CD8-positive, alpha-beta memory T cell (primary cell): Measurements from ENCODE around the gene CCM2L. TPM values are rescaled to one million over a fixed set of nuclear protein-coding genes. Genes with fewer than 3 reads are reported as not detected.

Experiments
- CTCF ChIA-PET: fragments of 350-600 bp; sonication (Branson Sonifier 250); formaldehyde crosslinking; loops from one replicate; lab custom pipeline; 2021; ENCODE audit warnings: antibody characterized with exemption; lab: Charles Lee
- POLR2A ChIA-PET: fragments of 350-600 bp; sonication (Branson Sonifier 250); formaldehyde crosslinking; loops from one replicate; lab custom pipeline; 2021; ENCODE audit warnings: antibody characterized with exemption; lab: Charles Lee
- DNase-seq, 5 donors: peaks; one replicate each; pipeline versions ENCODE4 v3.0.0 to v3.0.0-alpha.2; 2020 to 2022; ENCODE audit warnings: mixed read lengths in 1 of 5
- H3K27ac ChIP-seq: one replicate; pipeline ENCODE4 v1.7.0; 2013; ENCODE audit warnings: low read depth, mild to moderate bottlenecking, low read length, moderate library complexity
- H3K27me3 ChIP-seq: 2 replicates; pipeline ENCODE4 v1.7.0; 2013; ENCODE audit warnings: low read length, mild to moderate bottlenecking; ENCODE audit not compliant: insufficient read depth, poor library complexity, severe bottlenecking
- H3K36me3 ChIP-seq: 2 replicates; pipeline ENCODE4 v1.7.0; 2013; ENCODE audit warnings: mild to moderate bottlenecking, low read length, moderate library complexity; ENCODE audit not compliant: insufficient read depth
- H3K4me1 ChIP-seq: 2 replicates; pipeline ENCODE4 v1.7.0; 2013; ENCODE audit warnings: mild to moderate bottlenecking, low read length, moderate library complexity; ENCODE audit not compliant: insufficient read depth
- H3K4me3 ChIP-seq: 2 replicates; pipeline ENCODE4 v1.7.0; 2013; ENCODE audit warnings: mild to moderate bottlenecking, low read length
- H3K9me3 ChIP-seq: 2 replicates; pipeline ENCODE4 v1.7.0; 2013; ENCODE audit warnings: mild to moderate bottlenecking, low read length
- H3K27ac Mint-ChIP-seq, 8 donors: one replicate each; pipeline ENCODE4 v1.8.0; 2020 to 2021; ENCODE audit warnings: mixed read lengths in 8 of 8, mild to moderate bottlenecking in 6 of 8, inconsistent platforms in 3 of 8, moderate library complexity in 3 of 8
- H3K27me3 Mint-ChIP-seq, 2 donors: one replicate each; pipeline ENCODE4 v1.8.0; 2020 to 2021; ENCODE audit warnings: mixed read lengths in 2 of 2, mild to moderate bottlenecking in 1 of 2, moderate library complexity in 1 of 2
- H3K36me3 Mint-ChIP-seq, 3 donors: one replicate each; pipeline ENCODE4 v1.8.0; 2020 to 2021; ENCODE audit warnings: mixed read lengths in 3 of 3, inconsistent platforms in 1 of 3, mild to moderate bottlenecking in 1 of 3
- H3K4me1 Mint-ChIP-seq, 3 donors: one replicate each; pipeline ENCODE4 v1.8.0; 2020 to 2021; ENCODE audit warnings: mixed read lengths in 3 of 3, inconsistent platforms in 1 of 3, mild to moderate bottlenecking in 1 of 3
- H3K4me3 Mint-ChIP-seq, 7 donors: one replicate each; pipeline ENCODE4 v1.8.0; 2020 to 2021; ENCODE audit warnings: mixed read lengths in 7 of 7, mild to moderate bottlenecking in 6 of 7, moderate library complexity in 4 of 7, inconsistent platforms in 2 of 7
- H3K9me3 Mint-ChIP-seq, 5 donors: one replicate each; pipeline ENCODE4 v1.8.0; 2020 to 2022; ENCODE audit warnings: mixed read lengths in 5 of 5, mild to moderate bottlenecking in 3 of 5, moderate library complexity in 2 of 5, inconsistent platforms in 1 of 5
- polyA plus RNA-seq: library from polyadenylated mRNA; unstranded; fragments of 300-500 nt; fragmentation: Illumina TruSeq; gene quantifications from one replicate; pipeline ENCODE4 v1.2.3, GENCODE V29; 2021
- total RNA-seq, 2 experiments: library from RNA; stranded (reverse); gene quantifications; one replicate each; pipeline ENCODE4 v1.2.3, GENCODE V29; 2021

CCM2L gene
- total and polyA plus RNA-seq, 3 experiments from 2014 or later, result not detected

- Histone ChIP-seq H3K4me1 (no peaks in the 10 kb centered on the region), H3K27ac (no peak overlapping the region), H3K4me3 (no peak overlapping the region), H3K36me3 (no peaks in the 10 kb centered on the region), H3K9me3 (no peaks in the 10 kb centered on the region), H3K27me3 (no peaks in the 10 kb centered on the region)
- ChIA-PET POLR2A (no interaction called here), CTCF (no interaction called here)
- no peak overlapping the region for H3K4me3 Mint-ChIP-seq
- peak overlapping the region in 1 of 8 donors; percentile 49 for H3K27ac Mint-ChIP-seq
- no peak for DNase-seq
- no peaks in the 10 kb centered on the region for H3K4me1 Mint-ChIP-seq
- H3K36me3 Mint-ChIP-seq, result no peaks in the 10 kb centered on the region
- H3K9me3 Mint-ChIP-seq, result no peaks in the 10 kb centered on the region
- H3K27me3 Mint-ChIP-seq, result peaks cover 7 to 23% of the 10 kb centered on the region in 2 donors
These were observed 60.0 kb downstream of the CCM2L start for GRCh38 chr20:32070282-32070681.

- no peak overlapping the region for H3K27ac ChIP-seq
- no peak for DNase-seq
- CTCF ChIA-PET, result no interaction called here
- H3K4me1 ChIP-seq, result no peaks in the 10 kb centered on the region
- Mint-ChIP-seq H3K9me3 (no peaks in the 10 kb centered on the region), H3K27me3 (peaks cover 6 to 27% of the 10 kb centered on the region in 2 donors), H3K4me3 (no peak overlapping the region), H3K27ac (no peak overlapping the region), H3K4me1 (no peaks in the 10 kb centered on the region), H3K36me3 (no peaks in the 10 kb centered on the region)
- H3K27me3 ChIP-seq, result no peaks in the 10 kb centered on the region
- no peaks in the 10 kb centered on the region for H3K36me3 ChIP-seq
- POLR2A ChIA-PET, result no interaction called here
- no peak overlapping the region for H3K4me3 ChIP-seq
- no peaks in the 10 kb centered on the region for H3K9me3 ChIP-seq
These were observed 60.5 kb downstream of the CCM2L start for GRCh38 chr20:32070690-32071213.

GRCh38 chr20:32071395-32072167, 61.3 kb downstream of the CCM2L start:
- POLR2A ChIA-PET, result no interaction called here
- Histone ChIP-seq H3K4me1 (no peaks in the 10 kb centered on the region), H3K27ac (no peak overlapping the region), H3K27me3 (no peaks in the 10 kb centered on the region), H3K36me3 (no peaks in the 10 kb centered on the region), H3K9me3 (no peaks in the 10 kb centered on the region), H3K4me3 (no peak overlapping the region)
- no peak overlapping the region for H3K27ac Mint-ChIP-seq
- H3K27me3 Mint-ChIP-seq, result peaks cover 6 to 28% of the 10 kb centered on the region in 2 donors
- CTCF ChIA-PET, result interaction anchor here (0.8 kb wide), 1 partner anchor 20 kb away, joined by 3 read pairs; no protein-coding TSS in a partner anchor
- H3K4me1 Mint-ChIP-seq, result no peaks in the 10 kb centered on the region
- no peaks in the 10 kb centered on the region for H3K9me3 Mint-ChIP-seq
- no peak overlapping the region for H3K4me3 Mint-ChIP-seq
- no peak for DNase-seq
- no peaks in the 10 kb centered on the region for H3K36me3 Mint-ChIP-seq

- H3K9me3 ChIP-seq, result no peaks in the 10 kb centered on the region
- H3K4me1 ChIP-seq, result no peaks in the 10 kb centered on the region
- Mint-ChIP-seq H3K27ac (peak overlapping the region in 1 of 8 donors; percentile 24), H3K4me3 (no peak overlapping the region), H3K27me3 (peaks cover 7 to 27% of the 10 kb centered on the region in 2 donors), H3K9me3 (no peaks in the 10 kb centered on the region), H3K36me3 (no peaks in the 10 kb centered on the region), H3K4me1 (no peaks in the 10 kb centered on the region)
- ChIA-PET CTCF (interaction anchor here (0.8 to 1.1 kb wide), 2 partner anchors 19 kb away, joined by 3 read pairs; no protein-coding TSS in a partner anchor), POLR2A (no interaction called here)
- no peak for DNase-seq
- H3K4me3 ChIP-seq, result no peak overlapping the region
- no peaks in the 10 kb centered on the region for H3K27me3 ChIP-seq
- H3K36me3 ChIP-seq, result no peaks in the 10 kb centered on the region
- H3K27ac ChIP-seq, result no peak overlapping the region
These were observed 62.0 kb downstream of the CCM2L start for GRCh38 chr20:32072168-32072750.

- Mint-ChIP-seq H3K27me3 (peaks cover 6 to 31% of the 10 kb centered on the region in 2 donors), H3K4me1 (no peaks in the 10 kb centered on the region), H3K36me3 (no peaks in the 10 kb centered on the region), H3K27ac (no peak overlapping the region), H3K4me3 (no peak overlapping the region), H3K9me3 (no peaks in the 10 kb centered on the region)
- no peak overlapping the region for H3K4me3 ChIP-seq
- DNase-seq, result no peak
- CTCF ChIA-PET, result no interaction called here
- no peaks in the 10 kb centered on the region for H3K9me3 ChIP-seq
- H3K36me3 ChIP-seq, result no peaks in the 10 kb centered on the region
- no peak overlapping the region for H3K27ac ChIP-seq
- H3K4me1 ChIP-seq, result no peaks in the 10 kb centered on the region
- POLR2A ChIA-PET, result no interaction called here
- H3K27me3 ChIP-seq, result no peaks in the 10 kb centered on the region
These were observed 65.3 kb downstream of the CCM2L start for GRCh38 chr20:32075534-32075933.

GRCh38 chr20:32077190-32077589, 67.0 kb downstream of the CCM2L start:
- Mint-ChIP-seq H3K36me3 (no peaks in the 10 kb centered on the region), H3K27me3 (peaks cover 6 to 38% of the 10 kb centered on the region in 2 donors), H3K4me3 (no peak overlapping the region), H3K9me3 (no peaks in the 10 kb centered on the region), H3K4me1 (no peaks in the 10 kb centered on the region), H3K27ac (no peak overlapping the region)
- Histone ChIP-seq H3K36me3 (no peaks in the 10 kb centered on the region), H3K27me3 (no peaks in the 10 kb centered on the region), H3K4me3 (no peak overlapping the region), H3K9me3 (no peaks in the 10 kb centered on the region), H3K4me1 (no peaks in the 10 kb centered on the region), H3K27ac (no peak overlapping the region)
- CTCF ChIA-PET, result no interaction called here
- DNase-seq, result no peak
- POLR2A ChIA-PET, result no interaction called here

- CTCF ChIA-PET, result no interaction called here
- Histone ChIP-seq H3K27me3 (peaks cover 6% of the 10 kb centered on the region), H3K9me3 (no peaks in the 10 kb centered on the region), H3K27ac (no peak overlapping the region), H3K4me3 (no peak overlapping the region), H3K36me3 (no peaks in the 10 kb centered on the region), H3K4me1 (no peaks in the 10 kb centered on the region)
- Mint-ChIP-seq H3K27ac (no peak overlapping the region), H3K4me3 (no peak overlapping the region), H3K36me3 (no peaks in the 10 kb centered on the region), H3K4me1 (no peaks in the 10 kb centered on the region), H3K9me3 (no peaks in the 10 kb centered on the region), H3K27me3 (peaks cover 6 to 45% of the 10 kb centered on the region in 2 donors)
- POLR2A ChIA-PET, result no interaction called here
- DNase-seq, result no peak
These were observed 68.1 kb downstream of the CCM2L start for GRCh38 chr20:32078322-32078721.

- Mint-ChIP-seq H3K36me3 (no peaks in the 10 kb centered on the region), H3K9me3 (no peaks in the 10 kb centered on the region), H3K27me3 (peaks cover 4 to 48% of the 10 kb centered on the region in 2 donors), H3K4me1 (no peaks in the 10 kb centered on the region), H3K4me3 (no peak overlapping the region), H3K27ac (no peak overlapping the region)
- Histone ChIP-seq H3K9me3 (no peaks in the 10 kb centered on the region), H3K27ac (no peak overlapping the region), H3K36me3 (no peaks in the 10 kb centered on the region), H3K4me1 (no peaks in the 10 kb centered on the region), H3K27me3 (peaks cover 10% of the 10 kb centered on the region), H3K4me3 (no peak overlapping the region)
- POLR2A ChIA-PET, result no interaction called here
- no peak for DNase-seq
- CTCF ChIA-PET, result no interaction called here
These were observed 68.6 kb downstream of the CCM2L start for GRCh38 chr20:32078791-32079190.
